ENCODE data around the gene ASF1B.

- TF ChIP-seq POLR2A (IDR thresholded peaks at IDR 0.05) (no peak), CTCF (IDR thresholded peaks at IDR 0.05) (peak; percentile 59 to 67 (median 63))
These were observed 21.5 kb downstream of the ASF1B start for GRCh38 chr19:14114854-14115253.

Data from transverse colon (tissue), 3 donors.